ENCODE results near the gene RHBDF1.

The RHBDF1 gene

GRCh38 chr16:116015-116414 is 43.6 kb upstream of the RHBDF1 start:
- Histone ChIP-seq H3K36me3 (peaks cover 54 to 87% (median 74%) of the 10 kb centered on the region in 11 experiments), H3K27me3 (no peaks in the 10 kb centered on the region), H3K9me3 (replicated peaks in 1 of 11) (no peaks in the 10 kb centered on the region), H4K20me1 (peaks cover 22 to 66% (median 42%) of the 10 kb centered on the region in 11 experiments; a peak in 20 of 22 replicates), H3K9ac (peak overlapping the region in 1 of 11 experiments; percentile 18; a peak in 1 of 22 replicates), H3K4me1 (peaks cover 0 to 29% (median 13%) of the 10 kb centered on the region in 10 experiments; a peak in 16 of 20 replicates), H3K4me3 (no peak overlapping the region), H3K4me2 (no peak overlapping the region), H3K27ac (no peak overlapping the region)
- TF ChIP-seq Cebpa-rat (IDR thresholded peaks at IDR 0.05), result no peak

GRCh38 chr16:114327-114726 is 41.9 kb upstream of the RHBDF1 start:
- H3K4me2 ChIP-seq, result no peak overlapping the region; a peak in 1 of 22 replicates
- peaks cover 0 to 15% (median 9%) of the 10 kb centered on the region in 10 experiments; a peak in 15 of 20 replicates for H3K4me1 ChIP-seq
- no peaks in the 10 kb centered on the region for H3K9me3 ChIP-seq (replicated peaks in 1 of 11)
- no peaks in the 10 kb centered on the region for H3K27me3 ChIP-seq
- H4K20me1 ChIP-seq, result peaks cover 8 to 53% (median 25%) of the 10 kb centered on the region in 11 experiments; a peak in 20 of 22 replicates
- TF ChIP-seq Cebpa-rat (IDR thresholded peaks at IDR 0.05), result no peak
- H3K27ac ChIP-seq, result peak overlapping the region in 2 of 11 experiments; percentile 38 to 64; a peak in 3 of 22 replicates
- H3K9ac ChIP-seq, result no peak overlapping the region; a peak in 1 of 22 replicates
- no peak overlapping the region for H3K4me3 ChIP-seq
- peaks cover 71 to 98% (median 91%) of the 10 kb centered on the region in 11 experiments for H3K36me3 ChIP-seq

GRCh38 chr16:112153-112840 is 39.9 kb upstream of the RHBDF1 start:
- H3K4me3 ChIP-seq, result no peak overlapping the region
- H3K27ac ChIP-seq, result 0 out of 22 replicates have a peak overlapping the region, but pooled peaks of 1 of the 11 experiments have one; percentile 64
- peaks cover 0 to 15% (median 9%) of the 10 kb centered on the region in 10 experiments; a peak in 15 of 20 replicates for H3K4me1 ChIP-seq
- H3K9me3 ChIP-seq (replicated peaks in 1 of 11), result no peaks in the 10 kb centered on the region
- no peaks in the 10 kb centered on the region for H3K27me3 ChIP-seq
- H3K4me2 ChIP-seq, result no peak overlapping the region
- H4K20me1 ChIP-seq, result peaks cover under 1 to 41% (median 5%) of the 10 kb centered on the region in 11 experiments; a peak in 13 of 22 replicates
- H3K9ac ChIP-seq, result 0 out of 22 replicates have a peak overlapping the region, but pooled peaks of 1 of the 11 experiments have one; percentile 41
- peaks cover 75 to 100% (median 93%) of the 10 kb centered on the region in 11 experiments for H3K36me3 ChIP-seq
- no peak for TF ChIP-seq Cebpa-rat (IDR thresholded peaks at IDR 0.05)

GRCh38 chr16:106623-107324 is 34.3 kb upstream of the RHBDF1 start:
- peaks cover 0 to 39% (median 11%) of the 10 kb centered on the region in 11 experiments; a peak in 13 of 22 replicates for H4K20me1 ChIP-seq
- H3K4me3 ChIP-seq, result no peak overlapping the region
- H3K9ac ChIP-seq, result no peak overlapping the region
- H3K27me3 ChIP-seq, result no peaks in the 10 kb centered on the region
- H3K4me1 ChIP-seq, result peaks cover 0 to 7% (median 0%) of the 10 kb centered on the region in 10 experiments; a peak in 1 of 20 replicates
- H3K27ac ChIP-seq, result no peak overlapping the region
- H3K36me3 ChIP-seq, result peaks cover 72 to 96% (median 87%) of the 10 kb centered on the region in 11 experiments
- H3K9me3 ChIP-seq (replicated peaks in 1 of 11), result no peaks in the 10 kb centered on the region
- H3K4me2 ChIP-seq, result no peak overlapping the region
- TF ChIP-seq Cebpa-rat (IDR thresholded peaks at IDR 0.05), result no peak

- Histone ChIP-seq H3K4me2 (no peak overlapping the region), H3K27ac (no peak overlapping the region), H3K4me1 (peaks cover 0 to 7% (median 0%) of the 10 kb centered on the region in 10 experiments; a peak in 1 of 20 replicates), H3K9ac (no peak overlapping the region), H3K9me3 (replicated peaks in 1 of 11) (no peaks in the 10 kb centered on the region), H3K36me3 (peaks cover 59 to 93% (median 78%) of the 10 kb centered on the region in 11 experiments), H3K27me3 (no peaks in the 10 kb centered on the region), H4K20me1 (peaks cover 0 to 49% (median 16%) of the 10 kb centered on the region in 11 experiments; a peak in 14 of 22 replicates), H3K4me3 (no peak overlapping the region)
- TF ChIP-seq Cebpa-rat (IDR thresholded peaks at IDR 0.05), result no peak
Measured at GRCh38 chr16:105521-105920, 33.1 kb upstream of the RHBDF1 start.

GRCh38 chr16:104928-105327 is 32.5 kb upstream of the RHBDF1 start:
- Histone ChIP-seq H3K9ac (peak overlapping the region in 1 of 11 experiments; percentile 10; a peak in 1 of 22 replicates), H3K9me3 (replicated peaks in 1 of 11) (no peaks in the 10 kb centered on the region), H3K36me3 (peaks cover 53 to 92% (median 77%) of the 10 kb centered on the region in 11 experiments), H3K4me2 (no peak overlapping the region), H3K27me3 (no peaks in the 10 kb centered on the region), H3K27ac (no peak overlapping the region), H3K4me1 (peaks cover 0 to 7% (median 0%) of the 10 kb centered on the region in 10 experiments; a peak in 1 of 20 replicates), H3K4me3 (no peak overlapping the region), H4K20me1 (peaks cover 0 to 54% (median 17%) of the 10 kb centered on the region in 11 experiments; a peak in 14 of 22 replicates)
- no peak for TF ChIP-seq Cebpa-rat (IDR thresholded peaks at IDR 0.05)

GRCh38 chr16:104355-104754 is 31.9 kb upstream of the RHBDF1 start:
- peaks cover 0 to 7% (median 0%) of the 10 kb centered on the region in 10 experiments; a peak in 2 of 20 replicates for H3K4me1 ChIP-seq
- no peak overlapping the region for H3K4me3 ChIP-seq
- H3K9ac ChIP-seq, result peak overlapping the region in 1 of 11 experiments; percentile 10; a peak in 1 of 22 replicates
- no peaks in the 10 kb centered on the region for H3K9me3 ChIP-seq (replicated peaks in 1 of 11)
- no peak overlapping the region for H3K27ac ChIP-seq
- no peaks in the 10 kb centered on the region for H3K27me3 ChIP-seq
- peaks cover 48 to 92% (median 77%) of the 10 kb centered on the region in 11 experiments for H3K36me3 ChIP-seq
- TF ChIP-seq Cebpa-rat (IDR thresholded peaks at IDR 0.05), result no peak
- H3K4me2 ChIP-seq, result no peak overlapping the region
- peaks cover 0 to 58% (median 18%) of the 10 kb centered on the region in 11 experiments; a peak in 14 of 22 replicates for H4K20me1 ChIP-seq

- H3K27ac ChIP-seq, result no peak overlapping the region
- H3K9me3 ChIP-seq (replicated peaks in 1 of 11), result no peaks in the 10 kb centered on the region
- peaks cover 2 to 21% (median 7%) of the 10 kb centered on the region in 10 experiments; a peak in 16 of 20 replicates for H3K4me1 ChIP-seq
- no peak overlapping the region for H3K4me3 ChIP-seq
- TF ChIP-seq Cebpa-rat (IDR thresholded peaks at IDR 0.05), result no peak
- peaks cover 3 to 69% (median 29%) of the 10 kb centered on the region in 11 experiments; a peak in 19 of 22 replicates for H4K20me1 ChIP-seq
- peaks cover 57 to 93% (median 80%) of the 10 kb centered on the region in 11 experiments for H3K36me3 ChIP-seq
- no peaks in the 10 kb centered on the region for H3K27me3 ChIP-seq
- H3K4me2 ChIP-seq, result no peak overlapping the region
- peak overlapping the region in 1 of 11 experiments; percentile 10; a peak in 1 of 22 replicates for H3K9ac ChIP-seq
Measured at GRCh38 chr16:102060-102855, 29.8 kb upstream of the RHBDF1 start.

Measured in BLaER1 treated with 17β-estradiol and CSF1 and Interleukin-3, amounts not matched to agents 10 nM and 100 nM (cell line).